Transverse colon (tissue), 4 donors: ENCODE data around the gene NAALADL2. TPM values are rescaled to one million over a fixed set of nuclear protein-coding genes. Genes with fewer than 3 reads are reported as not detected.

ENCODE experiments used
- DNase-seq: peaks from one replicate; pipeline ENCODE4 v3.0.0-alpha.2; 2019
- H3K27ac ChIP-seq, 4 donors: fragments of 200-600 bp; sonication (generic); 2 replicates each; pipeline ENCODE4 v1.5.1; 2016 to 2018; ENCODE audit warnings: inconsistent platforms in 4 of 4
- H3K27me3 ChIP-seq: fragments of 200-600 bp; sonication (generic); 2 replicates; pipeline ENCODE4 v1.5.1; 2017; ENCODE audit warnings: inconsistent platforms
- H3K36me3 ChIP-seq, 4 donors: fragments of 200-600 bp; sonication (generic); 2 replicates each; pipeline ENCODE4 v1.5.1; 2017 to 2019; ENCODE audit warnings: inconsistent platforms in 4 of 4
- H3K4me1 ChIP-seq, 4 donors: fragments of 200-600 bp; sonication (generic); 2 replicates each; pipeline ENCODE4 v1.5.1; 2017 to 2020; ENCODE audit warnings: inconsistent platforms in 4 of 4
- H3K4me3 ChIP-seq, 4 donors: fragments of 200-600 bp; sonication (generic); 1 replicate in 1 of 4; 2 replicates in 3 of 4; pipeline versions ENCODE4 v1.5.1 to v1.6.1; 2017 to 2019; ENCODE audit warnings: inconsistent platforms in 4 of 4
- H3K9me3 ChIP-seq, 2 donors: fragments of 200-600 bp; sonication (generic); 2 replicates each; pipeline ENCODE4 v1.5.1; 2017 to 2019; ENCODE audit warnings: inconsistent platforms in 2 of 2
- CTCF ChIP-seq, 5 experiments: fragments of 200-600 bp in 3 of 5; fragments of 450-650 bp in 2 of 5; sonication (generic) in 3 of 5; IDR thresholded peaks; 1 replicate in 2 of 5; 2 replicates in 3 of 5; pipeline ENCODE4 v1.5.1; 2016 to 2017; ENCODE audit warnings: antibody characterized with exemption in 5 of 5, inconsistent platforms in 3 of 5, mild to moderate bottlenecking in 2 of 5, moderate library complexity in 1 of 5
- EP300 ChIP-seq: sonication (generic); formaldehyde crosslinking; IDR thresholded peaks from one replicate; pipeline ENCODE4 v1.6.1; 2017; ENCODE audit warnings: antibody characterized with exemption, low read depth
- POLR2A ChIP-seq: fragments of 450-650 bp; IDR thresholded peaks from one replicate; pipeline ENCODE4 v1.6.1; 2016; ENCODE audit warnings: antibody characterized with exemption, mild to moderate bottlenecking, moderate library complexity
- POLR2AphosphoS5 ChIP-seq, 3 donors: sonication (generic); formaldehyde crosslinking; IDR thresholded peaks; one replicate each; pipeline ENCODE4 v1.6.1; 2016; ENCODE audit warnings: antibody characterized with exemption in 3 of 3
- WGBS, 2 donors: methylation state at CpG; one replicate each; pipeline ENCODE4 v1.1.5; 2018; ENCODE audit warnings: low coverage in 1 of 2; 5-methylcytosine and 5-hydroxymethylcytosine counted together
- in situ Hi-C, 4 donors: fragments of 200-750 bp; cut with MboI; loops; one replicate each; pipeline versions ENCODE4 v1.15.0 to v1.15.1; 2017; ENCODE audit warnings: low sequenced_read_pairs in 3 of 4, low pct_ligation_motif_present in 1 of 4, low pct_unique_long_range_greater_than_20kb in 1 of 4
- intact Hi-C: fragments of 100-400 bp; cut with DNase I; formaldehyde crosslinking; loops from one replicate; pipeline ENCODE4 v1.15.1; 2023; ENCODE audit warnings: low total_unique reads
- total RNA-seq, 4 donors: library from RNA; depleted of rRNA; stranded (reverse); fragments of >200 nt; gene quantifications; one replicate each; pipeline ENCODE4 v1.1.0, GENCODE V29; 2016

The NAALADL2 gene
- total RNA-seq, 4 donors from 2014 or later = 10.1 to 22.7 (median 15.1) TPM

DNA sequence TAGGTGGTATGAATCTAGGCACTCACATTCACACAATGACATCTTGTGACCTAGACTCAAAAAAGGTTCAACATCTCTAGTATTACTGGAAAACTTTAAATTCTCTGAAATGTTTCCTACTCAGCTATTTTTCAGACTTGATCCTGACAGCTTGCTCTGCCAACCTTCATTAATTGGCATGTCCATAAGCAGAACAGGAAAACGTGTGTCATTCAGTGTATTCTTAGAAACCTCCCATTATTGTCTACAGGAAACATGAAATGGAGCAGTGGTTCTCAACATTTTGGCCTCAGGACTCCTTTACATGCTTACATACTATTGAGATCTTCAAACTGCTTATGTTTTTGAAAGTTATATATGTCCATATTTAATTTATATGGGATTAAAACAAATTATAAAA, 363.2 kb downstream of the NAALADL2 start:
- Histone ChIP-seq H3K36me3 (no peaks in the 10 kb centered on the region), H3K27me3 (no peaks in the 10 kb centered on the region), H3K4me3 (no peak overlapping the region), H3K27ac (no peak overlapping the region), H3K9me3 (no peaks in the 10 kb centered on the region), H3K4me1 (no peaks in the 10 kb centered on the region)
- no peak for DNase-seq
- in situ Hi-C loops (no loop called here), intact Hi-C loops (no loop called here)
- TF ChIP-seq POLR2A = no peak
- no peak for TF ChIP-seq POLR2AphosphoS5 (IDR thresholded peaks at IDR 0.05)
- TF ChIP-seq CTCF (IDR thresholded peaks at IDR 0.05) = no peak
- no peak for TF ChIP-seq EP300
- WGBS, 2 donors = 60 to 67% methylated on average over 1 of the region's 1 CpG

DNA sequence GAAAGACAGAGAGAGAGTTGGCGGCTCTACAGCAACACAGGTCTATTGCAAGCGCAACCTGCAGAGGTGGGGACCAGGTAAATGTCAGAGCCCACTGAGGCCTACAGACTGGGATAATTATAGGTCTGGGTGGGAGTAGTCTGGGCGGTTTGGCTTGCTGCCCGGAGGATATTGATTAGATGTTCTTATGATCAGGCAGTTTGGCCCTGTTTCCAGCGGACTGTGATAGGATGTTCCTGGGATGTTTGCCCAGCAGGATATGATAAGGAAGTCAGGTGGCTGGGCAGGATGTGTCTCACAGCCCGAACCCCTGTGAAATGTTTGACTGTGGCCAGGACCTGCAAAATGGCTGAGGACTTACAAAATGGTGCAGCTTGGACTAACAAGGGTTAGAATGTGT, 364.9 kb downstream of the NAALADL2 start:
- Histone ChIP-seq H3K27me3 (no peaks in the 10 kb centered on the region), H3K9me3 (no peaks in the 10 kb centered on the region), H3K4me3 (no peak overlapping the region), H3K4me1 (no peaks in the 10 kb centered on the region), H3K36me3 (no peaks in the 10 kb centered on the region), H3K27ac (no peak overlapping the region)
- no peak for DNase-seq
- intact Hi-C loops = no loop called here
- TF ChIP-seq EP300 = no peak
- 81 to 94% methylated on average over 2 to 6 of the region's 6 CpGs for WGBS, 2 donors
- in situ Hi-C loops = no loop called here

GRCh38 chr3:175226444-175226843, 367.3 kb downstream of the NAALADL2 start:
- Histone ChIP-seq H3K4me1 (no peaks in the 10 kb centered on the region), H3K27ac (no peak overlapping the region), H3K9me3 (no peaks in the 10 kb centered on the region), H3K4me3 (no peak overlapping the region), H3K36me3 (no peaks in the 10 kb centered on the region), H3K27me3 (no peaks in the 10 kb centered on the region)
- in situ Hi-C loops = no loop called here
- TF ChIP-seq CTCF (IDR thresholded peaks at IDR 0.05) (no peak), EP300 (no peak), POLR2AphosphoS5 (IDR thresholded peaks at IDR 0.05) (no peak), POLR2A (no peak)
- no peak for DNase-seq
- 76 to 88% methylated on average over 3 of the region's 3 CpGs for WGBS, 2 donors
- intact Hi-C loops = no loop called here

- no peak for TF ChIP-seq POLR2A
- no peak for TF ChIP-seq EP300
- no peak for TF ChIP-seq POLR2AphosphoS5 (IDR thresholded peaks at IDR 0.05)
- no peak for TF ChIP-seq CTCF (IDR thresholded peaks at IDR 0.05)
- no peaks in the 10 kb centered on the region for H3K9me3 ChIP-seq
- H3K36me3 ChIP-seq = no peaks in the 10 kb centered on the region
- in situ Hi-C loops = no loop called here
- H3K27me3 ChIP-seq = no peaks in the 10 kb centered on the region
- H3K4me3 ChIP-seq = no peak overlapping the region
- no peaks in the 10 kb centered on the region for H3K4me1 ChIP-seq
- no peak for DNase-seq
- WGBS, 2 donors = 55 to 70% methylated on average over 3 of the region's 3 CpGs
- intact Hi-C loops = no loop called here
- no peak overlapping the region for H3K27ac ChIP-seq
Measured at GRCh38 chr3:175227126-175227525, 368.0 kb downstream of the NAALADL2 start.
